ENCODE measurements around the gene KATNAL1.

KATNAL1 gene

DNA sequence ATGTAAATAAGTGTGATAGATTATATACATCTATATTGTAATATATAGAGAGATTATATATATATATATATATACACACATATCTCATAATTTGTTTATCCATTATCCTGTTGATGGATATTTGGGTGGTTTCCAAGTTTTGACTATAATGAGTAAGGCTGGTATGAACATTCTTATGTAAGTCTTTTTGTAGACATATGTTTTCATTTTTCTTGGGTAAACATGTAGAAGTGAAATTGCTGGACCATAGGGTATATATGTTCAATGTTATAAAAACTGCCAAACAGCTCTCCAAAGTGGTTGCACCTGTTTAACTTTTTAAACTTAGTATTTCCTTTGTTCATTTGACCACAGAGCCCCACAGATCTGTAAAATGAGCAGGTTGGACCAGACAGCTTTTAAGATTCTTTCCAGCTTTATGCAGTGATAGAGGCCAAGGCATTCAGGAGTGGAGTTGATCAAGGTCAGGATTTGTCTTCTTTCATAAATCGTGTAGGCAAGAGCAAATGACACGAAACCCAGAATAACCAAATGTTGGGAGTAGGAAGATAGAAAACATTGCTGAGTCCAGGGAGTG lies 21.7 kb upstream of the KATNAL1 start:
- peaks cover 12% of the 10 kb centered on the region for H3K9me3 ChIP-seq (ENCODE audit: insufficient read depth, low read depth, low read length)
- no peaks in the 10 kb centered on the region for H3K4me1 ChIP-seq (ENCODE audit: insufficient read depth, low read length)
- no peaks in the 10 kb centered on the region for H3K27me3 ChIP-seq (ENCODE audit: insufficient read depth, low read length)
- no peak overlapping the region for H3K9ac ChIP-seq (ENCODE audit: low read depth, low read length)
- H3K4me3 ChIP-seq (ENCODE audit: low read length), result no peak overlapping the region
- no peaks in the 10 kb centered on the region for H3K36me3 ChIP-seq (ENCODE audit: insufficient read depth, low read depth, low read length)
- no peak overlapping the region for H3K27ac ChIP-seq (ENCODE audit: low read length)

DNA sequence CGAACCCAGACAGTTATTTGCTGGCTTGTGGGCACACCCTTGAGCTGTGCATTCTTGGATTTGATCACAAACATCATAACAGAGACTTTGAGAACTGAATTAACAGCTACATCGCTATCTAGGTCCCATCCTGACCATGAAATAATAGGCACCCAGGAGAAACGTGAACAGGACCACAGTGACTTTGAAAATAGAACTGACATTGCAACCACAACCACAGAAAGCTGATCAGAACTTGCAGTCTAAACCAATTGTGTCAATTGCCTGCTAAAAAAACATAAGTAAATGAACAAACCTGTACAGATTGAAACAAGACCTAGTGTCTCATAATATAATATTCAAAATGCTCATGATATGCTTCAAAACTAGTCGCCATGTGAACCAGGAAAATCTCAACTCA lies 18.3 kb upstream of the KATNAL1 start:
- H3K4me1 ChIP-seq (ENCODE audit: insufficient read depth, low read length), result no peaks in the 10 kb centered on the region
- no peaks in the 10 kb centered on the region for H3K27me3 ChIP-seq (ENCODE audit: insufficient read depth, low read length)
- H3K4me3 ChIP-seq (ENCODE audit: low read length), result no peak overlapping the region
- H3K9me3 ChIP-seq (ENCODE audit: insufficient read depth, low read depth, low read length), result peaks cover 12% of the 10 kb centered on the region
- no peaks in the 10 kb centered on the region for H3K36me3 ChIP-seq (ENCODE audit: insufficient read depth, low read depth, low read length)
- H3K27ac ChIP-seq (ENCODE audit: low read length), result no peak overlapping the region
- H3K9ac ChIP-seq (ENCODE audit: low read depth, low read length), result no peak overlapping the region

DNA sequence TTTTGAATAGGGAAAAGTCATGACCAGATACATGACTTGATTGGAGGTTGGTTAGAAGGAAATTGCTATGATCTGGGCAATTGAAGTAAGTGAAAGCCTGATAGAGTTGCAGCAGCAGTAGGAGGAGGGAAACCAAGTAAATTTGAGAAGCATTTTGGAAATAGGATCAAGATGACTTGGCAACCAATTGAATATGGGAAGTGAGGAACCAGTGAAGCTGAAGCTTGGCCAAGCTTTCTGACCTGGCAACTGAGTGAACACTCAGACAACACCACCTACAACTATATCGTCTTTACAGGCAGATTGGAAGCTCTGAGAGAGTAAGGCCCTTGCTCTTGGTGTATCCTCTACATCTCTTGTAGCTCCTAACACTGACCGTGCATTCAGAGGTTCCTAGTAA lies 16.2 kb upstream of the KATNAL1 start:
- Histone ChIP-seq H3K4me1 (ENCODE audit: insufficient read depth, low read length) (no peaks in the 10 kb centered on the region), H3K9me3 (ENCODE audit: insufficient read depth, low read depth, low read length) (peaks cover 12% of the 10 kb centered on the region), H3K4me3 (ENCODE audit: low read length) (no peak overlapping the region)

DNA sequence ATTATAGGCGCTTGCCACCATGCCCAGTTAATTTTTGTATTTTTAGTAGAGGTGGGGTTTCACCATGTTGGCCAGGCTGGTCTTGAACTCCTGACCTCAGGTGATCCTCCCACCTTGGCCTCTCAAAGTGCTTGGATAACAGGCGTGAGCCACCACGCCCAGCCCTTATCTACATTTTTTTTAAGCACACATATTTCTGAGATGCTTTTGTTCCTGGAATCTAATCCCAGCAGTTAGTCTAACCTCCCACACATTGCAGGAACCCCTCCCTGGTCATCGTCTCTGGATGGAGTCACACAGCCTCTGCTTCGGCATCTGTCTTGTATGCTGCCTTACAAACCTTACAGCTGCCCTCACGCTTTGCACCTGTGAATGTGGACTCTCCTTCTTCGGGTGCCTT lies 15.1 kb upstream of the KATNAL1 start:
- H3K9me3 ChIP-seq (ENCODE audit: insufficient read depth, low read depth, low read length), result peaks cover 12% of the 10 kb centered on the region
- no peaks in the 10 kb centered on the region; the same call in 1 of the 2 replicates for H3K4me1 ChIP-seq (ENCODE audit: insufficient read depth, low read length)
- H3K27ac ChIP-seq (ENCODE audit: low read length), result no peak overlapping the region
- no peak overlapping the region for H3K9ac ChIP-seq (ENCODE audit: low read depth, low read length)
- H3K4me3 ChIP-seq (ENCODE audit: low read length), result no peak overlapping the region
- H3K36me3 ChIP-seq (ENCODE audit: insufficient read depth, low read depth, low read length), result no peaks in the 10 kb centered on the region
- no peaks in the 10 kb centered on the region for H3K27me3 ChIP-seq (ENCODE audit: insufficient read depth, low read length)

More for the DNA sequence above, 16.2 kb upstream of the KATNAL1 start:
- no peaks in the 10 kb centered on the region for H3K27me3 ChIP-seq (ENCODE audit: insufficient read depth, low read length)
- H3K27ac ChIP-seq (ENCODE audit: low read length), result no peak overlapping the region
- H3K9ac ChIP-seq (ENCODE audit: low read depth, low read length), result no peak overlapping the region
- H3K36me3 ChIP-seq (ENCODE audit: insufficient read depth, low read depth, low read length), result no peaks in the 10 kb centered on the region

- peaks cover 6% of the 10 kb centered on the region for H3K9me3 ChIP-seq (ENCODE audit: insufficient read depth, low read depth, low read length)
- H3K27ac ChIP-seq (ENCODE audit: low read length), result no peak overlapping the region
- H3K27me3 ChIP-seq (ENCODE audit: insufficient read depth, low read length), result no peaks in the 10 kb centered on the region
- no peak overlapping the region for H3K4me3 ChIP-seq (ENCODE audit: low read length)
- no peak overlapping the region for H3K9ac ChIP-seq (ENCODE audit: low read depth, low read length)
- no peaks in the 10 kb centered on the region for H3K36me3 ChIP-seq (ENCODE audit: insufficient read depth, low read depth, low read length)
- H3K4me1 ChIP-seq (ENCODE audit: insufficient read depth, low read length), result no peaks in the 10 kb centered on the region; the same call in 1 of the 2 replicates
Measured at GRCh38 chr13:30321256-30321655, 13.9 kb upstream of the KATNAL1 start.

GRCh38 chr13:30319655-30320054 lies 12.3 kb upstream of the KATNAL1 start:
- no peak overlapping the region for H3K27ac ChIP-seq (ENCODE audit: low read length)
- no peaks in the 10 kb centered on the region for H3K9me3 ChIP-seq (ENCODE audit: insufficient read depth, low read depth, low read length)
- H3K4me1 ChIP-seq (ENCODE audit: insufficient read depth, low read length), result no peaks in the 10 kb centered on the region; the same call in 1 of the 2 replicates
- H3K36me3 ChIP-seq (ENCODE audit: insufficient read depth, low read depth, low read length), result no peaks in the 10 kb centered on the region
- no peak overlapping the region for H3K9ac ChIP-seq (ENCODE audit: low read depth, low read length)
- no peak overlapping the region for H3K4me3 ChIP-seq (ENCODE audit: low read length)
- no peaks in the 10 kb centered on the region for H3K27me3 ChIP-seq (ENCODE audit: insufficient read depth, low read length)

DNA sequence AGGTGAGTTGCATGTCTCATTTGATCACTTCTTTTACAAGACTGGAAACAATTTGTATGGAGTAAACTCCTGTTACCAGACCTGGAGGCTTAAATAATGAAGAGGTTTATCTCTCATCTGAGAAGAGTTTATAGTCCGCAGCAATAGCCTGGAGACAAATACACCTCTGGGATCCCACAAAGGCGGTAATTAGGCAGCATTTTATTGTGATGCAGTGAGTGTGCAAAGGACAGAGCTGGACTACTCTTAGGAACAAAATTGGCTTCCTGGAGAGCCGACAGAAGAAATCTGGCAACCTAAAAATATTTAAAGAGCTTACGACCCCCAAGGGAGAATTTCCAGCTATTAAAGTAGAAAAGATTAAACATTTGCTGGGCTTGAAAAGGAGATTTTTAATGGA lies 11.8 kb upstream of the KATNAL1 start:
- Histone ChIP-seq H3K4me3 (ENCODE audit: low read length) (no peak overlapping the region), H3K36me3 (ENCODE audit: insufficient read depth, low read depth, low read length) (no peaks in the 10 kb centered on the region), H3K27ac (ENCODE audit: low read length) (no peak overlapping the region), H3K4me1 (ENCODE audit: insufficient read depth, low read length) (no peaks in the 10 kb centered on the region; the same call in 1 of the 2 replicates), H3K9ac (ENCODE audit: low read depth, low read length) (no peak overlapping the region), H3K27me3 (ENCODE audit: insufficient read depth, low read length) (no peaks in the 10 kb centered on the region), H3K9me3 (ENCODE audit: insufficient read depth, low read depth, low read length) (no peaks in the 10 kb centered on the region)

- Histone ChIP-seq H3K9ac (ENCODE audit: low read depth, low read length) (no peak overlapping the region), H3K4me1 (ENCODE audit: insufficient read depth, low read length) (no peaks in the 10 kb centered on the region; the same call in 1 of the 2 replicates), H3K4me3 (ENCODE audit: low read length) (no peak overlapping the region), H3K36me3 (ENCODE audit: insufficient read depth, low read depth, low read length) (no peaks in the 10 kb centered on the region), H3K9me3 (ENCODE audit: insufficient read depth, low read depth, low read length) (no peaks in the 10 kb centered on the region), H3K27me3 (ENCODE audit: insufficient read depth, low read length) (no peaks in the 10 kb centered on the region), H3K27ac (ENCODE audit: low read length) (no peak overlapping the region)
Measured at GRCh38 chr13:30318026-30318425, 10.7 kb upstream of the KATNAL1 start.

DNA sequence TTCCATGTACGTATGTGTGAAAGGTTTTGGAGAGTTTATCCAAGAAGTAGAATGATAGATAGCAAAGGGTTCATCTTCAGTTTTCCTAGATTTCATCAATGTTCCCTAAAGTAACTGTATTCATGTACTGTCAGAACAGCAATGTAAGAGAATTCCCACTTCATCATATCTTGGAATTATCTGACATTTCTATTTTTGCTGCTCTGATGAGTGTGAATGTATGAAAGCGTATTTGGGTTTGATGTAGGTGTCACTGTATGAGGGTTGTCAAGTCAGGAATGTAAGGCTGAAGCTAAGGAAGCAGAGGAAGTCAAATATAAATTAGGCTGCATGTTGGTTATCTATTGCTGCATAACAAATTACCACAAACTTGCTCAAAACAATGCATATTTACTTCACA lies 7.2 kb upstream of the KATNAL1 start:
- H3K9me3 ChIP-seq (ENCODE audit: insufficient read depth, low read depth, low read length), result no peaks in the 10 kb centered on the region
- no peak overlapping the region for H3K9ac ChIP-seq (ENCODE audit: low read depth, low read length)
- no peak overlapping the region for H3K4me3 ChIP-seq (ENCODE audit: low read length)
- H3K27ac ChIP-seq (ENCODE audit: low read length), result no peak overlapping the region
- no peaks in the 10 kb centered on the region for H3K36me3 ChIP-seq (ENCODE audit: insufficient read depth, low read depth, low read length)
- H3K27me3 ChIP-seq (ENCODE audit: insufficient read depth, low read length), result no peaks in the 10 kb centered on the region
- no peaks in the 10 kb centered on the region; the same call in 1 of the 2 replicates for H3K4me1 ChIP-seq (ENCODE audit: insufficient read depth, low read length)

DNA sequence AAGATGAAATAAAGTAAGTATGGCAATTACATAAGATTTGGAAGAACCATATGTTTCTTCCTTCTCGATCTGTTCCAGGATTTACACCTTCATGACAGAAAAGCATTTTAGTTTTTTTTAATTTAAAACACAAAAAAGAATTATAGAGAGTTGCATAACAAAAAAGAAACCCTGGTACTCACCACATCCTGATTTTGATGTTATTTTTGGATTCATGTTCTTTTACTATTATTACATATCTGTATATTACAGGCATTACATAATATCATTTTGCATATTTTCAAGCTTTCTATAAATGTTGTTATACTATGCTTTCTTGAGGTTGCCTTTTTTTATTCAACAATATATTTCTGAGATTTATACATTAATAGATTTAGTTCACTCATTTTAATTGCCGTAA lies 6.7 kb upstream of the KATNAL1 start:
- Histone ChIP-seq H3K4me1 (ENCODE audit: insufficient read depth, low read length) (no peaks in the 10 kb centered on the region; the same call in 1 of the 2 replicates), H3K27ac (ENCODE audit: low read length) (no peak overlapping the region), H3K4me3 (ENCODE audit: low read length) (no peak overlapping the region)

DNA sequence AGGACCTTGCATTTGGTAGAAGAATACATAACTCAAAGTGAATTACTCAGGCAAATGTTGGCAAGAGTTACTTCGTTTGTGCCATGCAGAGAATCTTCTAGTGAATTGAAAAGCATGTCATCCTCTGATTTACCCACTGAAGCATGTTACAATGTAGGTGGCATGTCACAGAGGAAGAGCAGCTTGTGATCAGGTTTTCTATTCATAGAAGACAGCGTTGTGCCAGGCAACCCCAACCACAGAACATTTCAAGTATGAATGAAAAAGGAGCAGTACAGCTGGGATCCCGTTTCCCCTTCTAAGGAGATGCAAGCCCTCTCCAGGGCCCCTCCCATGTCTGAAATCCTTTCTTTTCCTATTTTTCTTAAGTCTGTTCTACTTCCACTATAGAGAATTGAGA lies 6.0 kb upstream of the KATNAL1 start:
- no peak overlapping the region for H3K4me3 ChIP-seq (ENCODE audit: low read length)
- no peaks in the 10 kb centered on the region for H3K9me3 ChIP-seq (ENCODE audit: insufficient read depth, low read depth, low read length)
- no peaks in the 10 kb centered on the region; the same call in 1 of the 2 replicates for H3K4me1 ChIP-seq (ENCODE audit: insufficient read depth, low read length)
- no peaks in the 10 kb centered on the region for H3K27me3 ChIP-seq (ENCODE audit: insufficient read depth, low read length)
- no peak overlapping the region for H3K9ac ChIP-seq (ENCODE audit: low read depth, low read length)
- H3K27ac ChIP-seq (ENCODE audit: low read length), result no peak overlapping the region
- no peaks in the 10 kb centered on the region for H3K36me3 ChIP-seq (ENCODE audit: insufficient read depth, low read depth, low read length)

More for the DNA sequence above, 6.7 kb upstream of the KATNAL1 start:
- Histone ChIP-seq H3K36me3 (ENCODE audit: insufficient read depth, low read depth, low read length) (no peaks in the 10 kb centered on the region), H3K9ac (ENCODE audit: low read depth, low read length) (no peak overlapping the region), H3K27me3 (ENCODE audit: insufficient read depth, low read length) (no peaks in the 10 kb centered on the region), H3K9me3 (ENCODE audit: insufficient read depth, low read depth, low read length) (no peaks in the 10 kb centered on the region)

- Histone ChIP-seq H3K4me3 (ENCODE audit: low read length) (no peak overlapping the region), H3K4me1 (ENCODE audit: insufficient read depth, low read length) (no peaks in the 10 kb centered on the region; the same call in 1 of the 2 replicates), H3K36me3 (ENCODE audit: insufficient read depth, low read depth, low read length) (no peaks in the 10 kb centered on the region), H3K9me3 (ENCODE audit: insufficient read depth, low read depth, low read length) (no peaks in the 10 kb centered on the region), H3K27ac (ENCODE audit: low read length) (no peak overlapping the region), H3K9ac (ENCODE audit: low read depth, low read length) (no peak overlapping the region), H3K27me3 (ENCODE audit: insufficient read depth, low read length) (no peaks in the 10 kb centered on the region)
Measured at GRCh38 chr13:30312904-30313303, 5.6 kb upstream of the KATNAL1 start.

All from iPS-20b (cell line).